Measurements from ENCODE around the gene ID1. TPM values are rescaled to one million over a fixed set of nuclear protein-coding genes. Genes with fewer than 3 reads are reported as not detected.

Gene ID1
- total RNA-seq, 2 donors from 2014 or later, result 298 to 363 TPM

GRCh38 chr20:31653561-31653960 lies 48.5 kb downstream of the ID1 start:
- no peak for ATAC-seq
- intact Hi-C loops (cut with DNase I, micrococcal nuclease), result no loop called here
- no peak for DNase-seq

GRCh38 chr20:31654534-31654933 lies 49.4 kb downstream of the ID1 start:
- ATAC-seq (no peak), DNase-seq (no peak)
- intact Hi-C loops (cut with DNase I, micrococcal nuclease), result no loop called here

Small RNA genes within 50 kb of the gene (microRNA-seq; reads per million reads assigned to microRNA genes)
- 0 to 0.53 reads per million in 2 donors for gene MIR3193

Other genes starting within 250 kb of the ID1 start
- gene DEFB118, start 236.7 kb upstream of the ID1 start, total RNA-seq, result not detected
- gene DEFB119, start 214.7 kb upstream of the ID1 start, total RNA-seq, result not detected
- gene DEFB121, start 199.1 kb upstream of the ID1 start, total RNA-seq, result not detected
- not detected for gene DEFB123, start 164.7 kb upstream of the ID1 start, total RNA-seq
- not detected for gene DEFB124, start 130.2 kb upstream of the ID1 start, total RNA-seq
- gene REM1, start 130.0 kb upstream of the ID1 start, total RNA-seq, result under 1 TPM; 0.27 to 0.81 TPM
- gene HM13, start 90.8 kb upstream of the ID1 start, total RNA-seq, result 100 to 1,000 TPM; 122 to 135 TPM
- under 1 TPM in 1 of 2 donors, not detected in 1; 0.67 TPM for gene COX4I2, start 32.6 kb downstream of the ID1 start, total RNA-seq
- 10 to 100 TPM; 84.8 to 89.0 TPM for gene BCL2L1, start 117.6 kb downstream of the ID1 start, total RNA-seq
- gene TPX2, start 134.0 kb downstream of the ID1 start, total RNA-seq, result 10 to 100 TPM in 1 of 2 donors, 1 to 10 TPM in 1; 7.4 to 15.8 TPM
- under 1 TPM in 1 of 2 donors, not detected in 1; 0.08 TPM for gene MYLK2, start 214.1 kb downstream of the ID1 start, total RNA-seq
- under 1 TPM; 0.45 to 0.52 TPM for gene FOXS1, start 240.3 kb downstream of the ID1 start, total RNA-seq

Data from left colon (tissue), 2 donors.